GM23338 (cell line): ENCODE data around the gene SHLD2. TPM values are rescaled to one million over a fixed set of nuclear protein-coding genes. Genes with fewer than 3 reads are reported as not detected.

Experiments
- ATAC-seq: fragments of 200-7000 bp; cut with Tn5 transposase; 3 replicates; pipeline ENCODE4 v1.9.1; 2020
- DNase-seq: peaks from one replicate; pipeline ENCODE4 v3.0.0-alpha.2; 2015; ENCODE audit warnings: low spot score
- H2AFZ ChIP-seq: fragments of 200-600 bp; sonication (generic); 2 replicates; pipeline ENCODE4 v1.8.0; 2016; ENCODE audit warnings: antibody characterized with exemption, mild to moderate bottlenecking, moderate library complexity
- H3F3A ChIP-seq: fragments of 200-600 bp; sonication (generic); replicated peaks from 2 replicates; pipeline ENCODE4 v1.8.0; 2017; ENCODE audit warnings: antibody characterized with exemption, mixed run types, low read depth
- H3K27ac ChIP-seq: fragments of 200-600 bp; sonication (generic); 2 replicates; pipeline ENCODE4 v1.6.1; 2016; ENCODE audit warnings: low read depth
- H3K27me3 ChIP-seq: fragments of 200-600 bp; sonication (generic); 2 replicates; pipeline ENCODE4 v1.8.0; 2016; ENCODE audit warnings: mild to moderate bottlenecking, mixed run types, moderate library complexity; ENCODE audit not compliant: insufficient read depth
- H3K36me3 ChIP-seq: fragments of 200-600 bp; sonication (generic); 2 replicates; pipeline ENCODE4 v1.8.0; 2016; ENCODE audit warnings: mild to moderate bottlenecking; ENCODE audit not compliant: insufficient read depth
- H3K4me1 ChIP-seq: fragments of 200-600 bp; sonication (generic); 2 replicates; pipeline ENCODE4 v1.8.0; 2016; ENCODE audit warnings: mild to moderate bottlenecking, moderate library complexity; ENCODE audit not compliant: insufficient read depth
- H3K4me2 ChIP-seq: fragments of 200-600 bp; sonication (generic); 2 replicates; pipeline ENCODE4 v1.7.1; 2017; ENCODE audit warnings: mixed run types
- H3K4me3 ChIP-seq: fragments of 200-600 bp; sonication (generic); 2 replicates; pipeline ENCODE4 v1.6.1; 2016; ENCODE audit warnings: mixed run types
- H3K79me2 ChIP-seq: fragments of 200-600 bp; sonication (generic); replicated peaks from 2 replicates; pipeline ENCODE4 v1.8.0; 2017; ENCODE audit warnings: mild to moderate bottlenecking; ENCODE audit not compliant: insufficient read depth
- H3K9me2 ChIP-seq: fragments of 200-600 bp; sonication (generic); 2 replicates; pipeline ENCODE4 v1.8.0; 2017; ENCODE audit not compliant: insufficient read depth
- H4K20me1 ChIP-seq: fragments of 200-600 bp; sonication (generic); replicated peaks from 2 replicates; pipeline ENCODE4 v1.8.0; 2017; ENCODE audit warnings: mild to moderate bottlenecking; ENCODE audit not compliant: insufficient read depth
- H3K27ac Mint-ChIP-seq: 2 replicates; pipeline ENCODE4 v1.8.0; 2020; ENCODE audit warnings: inconsistent platforms, mild to moderate bottlenecking, moderate library complexity, mixed read lengths
- H3K27me3 Mint-ChIP-seq: 3 replicates; pipeline ENCODE4 v1.8.0; 2022; ENCODE audit warnings: low read depth, mild to moderate bottlenecking, moderate library complexity, mixed read lengths, inconsistent platforms; ENCODE audit not compliant: insufficient read depth, poor library complexity
- H3K36me3 Mint-ChIP-seq: 3 replicates; pipeline ENCODE4 v1.8.0; 2021; ENCODE audit warnings: low read depth, mild to moderate bottlenecking, inconsistent platforms, moderate library complexity, mixed read lengths
- H3K4me1 Mint-ChIP-seq: 3 replicates; pipeline ENCODE4 v1.8.0; 2020; ENCODE audit warnings: mild to moderate bottlenecking, inconsistent platforms, mixed read lengths
- H3K4me3 Mint-ChIP-seq: 3 replicates; pipeline ENCODE4 v1.8.0; 2021; ENCODE audit warnings: moderate library complexity, mild to moderate bottlenecking, inconsistent platforms, mixed read lengths
- H3K9me3 Mint-ChIP-seq: 3 replicates; pipeline ENCODE4 v1.8.0; 2020; ENCODE audit warnings: moderate library complexity, mild to moderate bottlenecking, inconsistent platforms, mixed read lengths
- CREB1 ChIP-seq: fragments of 250-450 bp; sonication (Bioruptor Pico); IDR thresholded peaks from 2 replicates; pipeline ENCODE4 v1.5.0; 2020; ENCODE audit warnings: low read depth, mild to moderate bottlenecking, moderate library complexity
- EZH2 ChIP-seq: fragments of 200-600 bp; sonication (generic); IDR thresholded peaks from one replicate; pipeline ENCODE4 v1.8.0; 2017; ENCODE audit warnings: antibody characterized with exemption, mild to moderate bottlenecking, low read depth; ENCODE audit not compliant: unreplicated experiment
- EZH2phosphoT487 ChIP-seq: fragments of 200-600 bp; sonication (generic); IDR thresholded peaks from one replicate; pipeline ENCODE4 v1.8.1; 2018; ENCODE audit warnings: antibody characterized with exemption; ENCODE audit not compliant: unreplicated experiment
- JUNB ChIP-seq: IDR thresholded peaks from one replicate; pipeline ENCODE4 v1.6.1; 2016; ENCODE audit warnings: antibody characterized with exemption; ENCODE audit not compliant: unreplicated experiment
- STAT1 ChIP-seq: IDR thresholded peaks from one replicate; pipeline ENCODE4 v1.6.1; 2016; ENCODE audit warnings: antibody characterized with exemption; ENCODE audit not compliant: unreplicated experiment
- ZNF114 ChIP-seq: fragments of 250-450 bp; sonication (Bioruptor Pico); IDR thresholded peaks from 2 replicates; pipeline ENCODE4 v1.5.0; 2020; ENCODE audit warnings: mild to moderate bottlenecking, moderate library complexity
- ZNF331 ChIP-seq: fragments of 250-450 bp; sonication (Bioruptor Pico); IDR thresholded peaks from 2 replicates; pipeline ENCODE4 v1.5.0; 2020; ENCODE audit warnings: low read depth, mild to moderate bottlenecking, moderate library complexity
- polyA plus RNA-seq: library from polyadenylated mRNA; unstranded; fragments of >200 nt; fragmentation: Nextera tagmentation; extraction: Ambion mirVana; gene quantifications from 2 replicates; pipeline ENCODE4 v1.2.1, GENCODE V29; 2016
- total RNA-seq: library from RNA; depleted of rRNA; stranded (reverse); fragments of >200 nt; shearing (Covaris generic); gene quantifications from 2 replicates; pipeline ENCODE4 v1.2.3, GENCODE V29; 2014
- TF ChIP-seq, protein P1 (sequence below): IDR thresholded peaks from one replicate; pipeline ENCODE4 v1.6.1; 2018; ENCODE audit warnings: antibody characterized with exemption; ENCODE audit not compliant: unreplicated experiment
- TF ChIP-seq, protein P2 (sequence below), 2 experiments: fragments of 200-600 bp in 1 of 2; sonication (generic) in 1 of 2; conservative IDR thresholded peaks; 2 replicates each; pipeline versions ENCODE4 v1.5.1 to v1.6.1; 2016 to 2017; ENCODE audit warnings: antibody characterized with exemption in 2 of 2, low read depth in 2 of 2, mild to moderate bottlenecking in 2 of 2, moderate library complexity in 1 of 2
- TF ChIP-seq, protein P3 (sequence below): fragments of 250-450 bp; sonication (Bioruptor Pico); IDR thresholded peaks from 2 replicates; pipeline ENCODE4 v1.5.0; 2020; ENCODE audit warnings: mild to moderate bottlenecking, moderate library complexity

The SHLD2 gene
- total and polyA plus RNA-seq, 2 experiments from 2014 or later: 13.9 to 34.2 TPM

DNA sequence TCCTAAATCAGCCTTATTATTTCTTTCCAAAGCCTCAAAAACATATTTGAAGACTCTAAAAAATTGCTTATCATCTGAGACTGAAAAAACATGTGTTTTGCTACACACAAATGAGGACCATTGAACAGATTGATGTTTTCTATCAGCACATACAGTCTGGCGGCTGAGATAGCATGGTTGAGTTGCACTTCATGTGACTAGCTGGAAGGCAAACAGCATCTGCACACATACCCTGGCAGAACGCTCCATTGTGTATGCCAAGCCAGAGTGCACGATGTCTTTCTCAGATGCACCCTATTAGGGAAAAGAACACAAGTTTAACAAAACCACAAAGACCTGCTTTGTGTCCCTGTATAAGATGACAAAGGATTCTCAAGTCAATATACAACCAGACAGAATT, 41.9 kb upstream of the SHLD2 start (continued):
- TF ChIP-seq EZH2 (no peak), ZNF331 (CRISPR knock-in tag) (no peak), ZNF114 (CRISPR knock-in tag) (no peak)
- TF ChIP-seq, protein P1, sequence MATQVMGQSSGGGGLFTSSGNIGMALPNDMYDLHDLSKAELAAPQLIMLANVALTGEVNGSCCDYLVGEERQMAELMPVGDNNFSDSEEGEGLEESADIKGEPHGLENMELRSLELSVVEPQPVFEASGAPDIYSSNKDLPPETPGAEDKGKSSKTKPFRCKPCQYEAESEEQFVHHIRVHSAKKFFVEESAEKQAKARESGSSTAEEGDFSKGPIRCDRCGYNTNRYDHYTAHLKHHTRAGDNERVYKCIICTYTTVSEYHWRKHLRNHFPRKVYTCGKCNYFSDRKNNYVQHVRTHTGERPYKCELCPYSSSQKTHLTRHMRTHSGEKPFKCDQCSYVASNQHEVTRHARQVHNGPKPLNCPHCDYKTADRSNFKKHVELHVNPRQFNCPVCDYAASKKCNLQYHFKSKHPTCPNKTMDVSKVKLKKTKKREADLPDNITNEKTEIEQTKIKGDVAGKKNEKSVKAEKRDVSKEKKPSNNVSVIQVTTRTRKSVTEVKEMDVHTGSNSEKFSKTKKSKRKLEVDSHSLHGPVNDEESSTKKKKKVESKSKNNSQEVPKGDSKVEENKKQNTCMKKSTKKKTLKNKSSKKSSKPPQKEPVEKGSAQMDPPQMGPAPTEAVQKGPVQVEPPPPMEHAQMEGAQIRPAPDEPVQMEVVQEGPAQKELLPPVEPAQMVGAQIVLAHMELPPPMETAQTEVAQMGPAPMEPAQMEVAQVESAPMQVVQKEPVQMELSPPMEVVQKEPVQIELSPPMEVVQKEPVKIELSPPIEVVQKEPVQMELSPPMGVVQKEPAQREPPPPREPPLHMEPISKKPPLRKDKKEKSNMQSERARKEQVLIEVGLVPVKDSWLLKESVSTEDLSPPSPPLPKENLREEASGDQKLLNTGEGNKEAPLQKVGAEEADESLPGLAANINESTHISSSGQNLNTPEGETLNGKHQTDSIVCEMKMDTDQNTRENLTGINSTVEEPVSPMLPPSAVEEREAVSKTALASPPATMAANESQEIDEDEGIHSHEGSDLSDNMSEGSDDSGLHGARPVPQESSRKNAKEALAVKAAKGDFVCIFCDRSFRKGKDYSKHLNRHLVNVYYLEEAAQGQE: no peak

DNA sequence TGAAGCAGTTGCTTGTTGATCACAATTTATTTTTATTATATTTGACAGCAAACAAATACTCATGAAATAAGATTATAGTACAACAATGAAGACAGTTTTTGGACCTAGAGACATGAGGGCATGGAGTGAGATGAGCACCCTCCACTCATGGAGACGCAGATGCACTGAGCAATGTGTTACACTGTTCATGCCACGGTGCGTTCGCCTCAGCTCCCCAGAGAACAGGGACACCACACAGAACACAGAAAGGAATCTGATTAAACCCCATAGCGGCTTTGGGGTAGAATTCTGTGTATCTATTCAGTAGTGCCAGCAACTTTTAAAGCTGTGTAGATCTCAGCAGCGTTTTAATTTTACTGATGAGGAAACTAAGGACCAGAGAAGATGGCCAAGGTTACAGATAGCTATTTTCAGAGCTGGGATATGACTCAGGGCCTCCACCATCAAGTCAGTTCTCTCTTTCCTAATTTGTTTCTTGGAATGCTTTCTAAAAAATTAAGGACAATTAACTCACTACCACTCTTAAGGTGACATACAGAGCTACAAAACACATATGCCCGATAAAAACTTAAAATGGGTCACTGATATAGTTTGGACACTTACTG, 41.3 kb upstream of the SHLD2 start:
- no peak overlapping the region for H3K4me3 Mint-ChIP-seq
- ATAC-seq (no peak), DNase-seq (no peak)
- no peak overlapping the region for H3K27ac Mint-ChIP-seq
- no peaks in the 10 kb centered on the region for H3K9me2 ChIP-seq
- no peak overlapping the region for H3K27ac ChIP-seq
- H3F3A ChIP-seq: 0 out of 2 replicates have a peak, but pooled peaks cover 4% of the 10 kb centered on the region
- H3K4me1 Mint-ChIP-seq: no peaks in the 10 kb centered on the region
- H3K9me3 Mint-ChIP-seq: no peaks in the 10 kb centered on the region
- H3K4me2 ChIP-seq: no peak overlapping the region
- H2AFZ ChIP-seq: no peak overlapping the region
- peaks cover 5% of the 10 kb centered on the region for H4K20me1 ChIP-seq
- H3K36me3 Mint-ChIP-seq: peaks cover 49% of the 10 kb centered on the region
- no peak overlapping the region for H3K4me3 ChIP-seq
- no peaks in the 10 kb centered on the region for H3K27me3 Mint-ChIP-seq
- no peaks in the 10 kb centered on the region for H3K4me1 ChIP-seq
- H3K27me3 ChIP-seq: no peaks in the 10 kb centered on the region
- no peaks in the 10 kb centered on the region for H3K79me2 ChIP-seq
- TF ChIP-seq JUNB (no peak), ZNF114 (CRISPR knock-in tag) (no peak), CREB1 (CRISPR knock-in tag) (no peak), EZH2phosphoT487 (no peak), STAT1 (no peak), EZH2 (no peak)
- TF ChIP-seq, protein P2, sequence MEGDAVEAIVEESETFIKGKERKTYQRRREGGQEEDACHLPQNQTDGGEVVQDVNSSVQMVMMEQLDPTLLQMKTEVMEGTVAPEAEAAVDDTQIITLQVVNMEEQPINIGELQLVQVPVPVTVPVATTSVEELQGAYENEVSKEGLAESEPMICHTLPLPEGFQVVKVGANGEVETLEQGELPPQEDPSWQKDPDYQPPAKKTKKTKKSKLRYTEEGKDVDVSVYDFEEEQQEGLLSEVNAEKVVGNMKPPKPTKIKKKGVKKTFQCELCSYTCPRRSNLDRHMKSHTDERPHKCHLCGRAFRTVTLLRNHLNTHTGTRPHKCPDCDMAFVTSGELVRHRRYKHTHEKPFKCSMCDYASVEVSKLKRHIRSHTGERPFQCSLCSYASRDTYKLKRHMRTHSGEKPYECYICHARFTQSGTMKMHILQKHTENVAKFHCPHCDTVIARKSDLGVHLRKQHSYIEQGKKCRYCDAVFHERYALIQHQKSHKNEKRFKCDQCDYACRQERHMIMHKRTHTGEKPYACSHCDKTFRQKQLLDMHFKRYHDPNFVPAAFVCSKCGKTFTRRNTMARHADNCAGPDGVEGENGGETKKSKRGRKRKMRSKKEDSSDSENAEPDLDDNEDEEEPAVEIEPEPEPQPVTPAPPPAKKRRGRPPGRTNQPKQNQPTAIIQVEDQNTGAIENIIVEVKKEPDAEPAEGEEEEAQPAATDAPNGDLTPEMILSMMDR (conservative IDR thresholded peaks at IDR 0.05; ENCODE audit: low read depth in 2 of 2): no peak
- TF ChIP-seq, protein P3, sequence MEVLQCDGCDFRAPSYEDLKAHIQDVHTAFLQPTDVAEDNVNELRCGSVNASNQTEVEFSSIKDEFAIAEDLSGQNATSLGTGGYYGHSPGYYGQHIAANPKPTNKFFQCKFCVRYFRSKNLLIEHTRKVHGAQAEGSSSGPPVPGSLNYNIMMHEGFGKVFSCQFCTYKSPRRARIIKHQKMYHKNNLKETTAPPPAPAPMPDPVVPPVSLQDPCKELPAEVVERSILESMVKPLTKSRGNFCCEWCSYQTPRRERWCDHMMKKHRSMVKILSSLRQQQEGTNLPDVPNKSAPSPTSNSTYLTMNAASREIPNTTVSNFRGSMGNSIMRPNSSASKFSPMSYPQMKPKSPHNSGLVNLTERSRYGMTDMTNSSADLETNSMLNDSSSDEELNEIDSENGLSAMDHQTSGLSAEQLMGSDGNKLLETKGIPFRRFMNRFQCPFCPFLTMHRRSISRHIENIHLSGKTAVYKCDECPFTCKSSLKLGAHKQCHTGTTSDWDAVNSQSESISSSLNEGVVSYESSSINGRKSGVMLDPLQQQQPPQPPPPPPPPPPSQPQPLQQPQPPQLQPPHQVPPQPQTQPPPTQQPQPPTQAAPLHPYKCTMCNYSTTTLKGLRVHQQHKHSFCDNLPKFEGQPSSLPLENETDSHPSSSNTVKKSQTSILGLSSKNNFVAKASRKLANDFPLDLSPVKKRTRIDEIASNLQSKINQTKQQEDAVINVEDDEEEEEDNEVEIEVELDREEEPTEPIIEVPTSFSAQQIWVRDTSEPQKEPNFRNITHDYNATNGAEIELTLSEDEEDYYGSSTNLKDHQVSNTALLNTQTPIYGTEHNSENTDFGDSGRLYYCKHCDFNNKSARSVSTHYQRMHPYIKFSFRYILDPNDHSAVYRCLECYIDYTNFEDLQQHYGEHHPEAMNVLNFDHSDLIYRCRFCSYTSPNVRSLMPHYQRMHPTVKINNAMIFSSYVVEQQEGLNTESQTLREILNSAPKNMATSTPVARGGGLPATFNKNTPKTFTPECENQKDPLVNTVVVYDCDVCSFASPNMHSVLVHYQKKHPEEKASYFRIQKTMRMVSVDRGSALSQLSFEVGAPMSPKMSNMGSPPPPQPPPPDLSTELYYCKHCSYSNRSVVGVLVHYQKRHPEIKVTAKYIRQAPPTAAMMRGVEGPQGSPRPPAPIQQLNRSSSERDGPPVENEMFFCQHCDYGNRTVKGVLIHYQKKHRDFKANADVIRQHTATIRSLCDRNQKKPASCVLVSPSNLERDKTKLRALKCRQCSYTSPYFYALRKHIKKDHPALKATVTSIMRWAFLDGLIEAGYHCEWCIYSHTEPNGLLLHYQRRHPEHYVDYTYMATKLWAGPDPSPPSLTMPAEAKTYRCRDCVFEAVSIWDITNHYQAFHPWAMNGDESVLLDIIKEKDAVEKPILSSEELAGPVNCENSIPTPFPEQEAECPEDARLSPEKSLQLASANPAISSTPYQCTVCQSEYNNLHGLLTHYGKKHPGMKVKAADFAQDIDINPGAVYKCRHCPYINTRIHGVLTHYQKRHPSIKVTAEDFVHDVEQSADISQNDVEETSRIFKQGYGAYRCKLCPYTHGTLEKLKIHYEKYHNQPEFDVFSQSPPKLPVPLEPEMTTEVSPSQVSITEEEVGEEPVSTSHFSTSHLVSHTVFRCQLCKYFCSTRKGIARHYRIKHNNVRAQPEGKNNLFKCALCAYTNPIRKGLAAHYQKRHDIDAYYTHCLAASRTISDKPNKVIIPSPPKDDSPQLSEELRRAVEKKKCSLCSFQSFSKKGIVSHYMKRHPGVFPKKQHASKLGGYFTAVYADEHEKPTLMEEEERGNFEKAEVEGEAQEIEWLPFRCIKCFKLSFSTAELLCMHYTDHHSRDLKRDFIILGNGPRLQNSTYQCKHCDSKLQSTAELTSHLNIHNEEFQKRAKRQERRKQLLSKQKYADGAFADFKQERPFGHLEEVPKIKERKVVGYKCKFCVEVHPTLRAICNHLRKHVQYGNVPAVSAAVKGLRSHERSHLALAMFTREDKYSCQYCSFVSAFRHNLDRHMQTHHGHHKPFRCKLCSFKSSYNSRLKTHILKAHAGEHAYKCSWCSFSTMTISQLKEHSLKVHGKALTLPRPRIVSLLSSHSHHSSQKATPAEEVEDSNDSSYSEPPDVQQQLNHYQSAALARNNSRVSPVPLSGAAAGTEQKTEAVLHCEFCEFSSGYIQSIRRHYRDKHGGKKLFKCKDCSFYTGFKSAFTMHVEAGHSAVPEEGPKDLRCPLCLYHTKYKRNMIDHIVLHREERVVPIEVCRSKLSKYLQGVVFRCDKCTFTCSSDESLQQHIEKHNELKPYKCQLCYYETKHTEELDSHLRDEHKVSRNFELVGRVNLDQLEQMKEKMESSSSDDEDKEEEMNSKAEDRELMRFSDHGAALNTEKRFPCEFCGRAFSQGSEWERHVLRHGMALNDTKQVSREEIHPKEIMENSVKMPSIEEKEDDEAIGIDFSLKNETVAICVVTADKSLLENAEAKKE (CRISPR knock-in tag): no peak
- peaks cover 30% of the 10 kb centered on the region for H3K36me3 ChIP-seq
